ENCODE measurements around the gene ROR2. TPM values are rescaled to one million over a fixed set of nuclear protein-coding genes. Genes with fewer than 3 reads are reported as not detected.

The ROR2 gene
- polyA plus RNA-seq, 3 donors: not detected

DNA sequence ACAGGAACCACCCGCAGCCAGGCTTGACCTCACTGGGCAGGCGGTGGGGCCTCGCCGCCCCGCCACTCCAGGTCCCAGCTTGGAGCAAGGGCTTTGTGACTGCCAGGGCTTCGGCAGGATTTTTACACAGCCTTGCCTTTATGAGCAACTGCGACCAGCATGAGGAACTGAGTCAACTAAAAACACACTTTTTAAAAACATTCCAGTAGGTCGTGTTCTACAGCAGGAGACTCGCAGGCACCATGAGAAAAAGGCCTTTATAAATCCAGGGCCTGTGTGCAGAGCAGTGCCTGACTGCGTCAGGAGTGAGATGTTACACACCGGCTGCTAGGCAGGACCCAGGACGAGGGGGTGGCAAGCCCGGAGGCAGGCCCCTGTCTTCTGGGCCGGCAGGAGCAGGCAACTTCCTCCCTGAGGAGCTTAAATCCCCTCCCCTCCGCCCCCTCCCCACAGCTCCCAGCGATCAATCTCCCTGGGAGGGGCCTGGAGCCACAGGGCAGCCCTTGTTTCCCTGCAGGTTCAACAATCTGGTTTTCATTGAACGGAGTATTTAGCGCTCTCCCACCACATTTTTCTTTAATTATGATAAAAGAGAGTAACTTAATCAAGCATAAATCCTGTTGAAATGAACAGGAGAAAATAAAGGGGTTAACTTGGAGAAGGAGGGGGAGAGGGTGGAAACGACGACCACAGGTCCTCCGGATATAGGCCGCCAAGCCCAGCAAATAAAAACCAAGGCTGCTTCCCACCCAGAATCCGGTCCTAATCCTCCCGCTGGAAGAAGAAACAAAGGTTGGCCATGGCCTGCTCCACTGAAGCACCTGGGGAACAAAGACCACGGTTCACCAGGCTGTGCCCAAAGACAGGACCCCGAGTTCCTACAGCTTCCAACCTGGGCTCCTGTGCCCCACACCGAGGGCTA, 92.5 kb downstream of the ROR2 start:
- DNase-seq: no peak
- peaks cover 0 to 6% (median 2%) of the 10 kb centered on the region in 7 donors for H3K9me3 Mint-ChIP-seq
- Histone ChIP-seq H3K9me3 (replicated peaks in 1 of 2; ENCODE audit: control insufficient read depth in 1 of 2, insufficient read depth in 1 of 2, low read length in 2 of 2) (peaks cover 0 to 2% of the 10 kb centered on the region in 2 donors), H3K79me2 (ENCODE audit: insufficient read depth, low read length) (no peaks in the 10 kb centered on the region), H3K4me2 (replicated peaks; ENCODE audit: extremely low read depth, low read length, poor library complexity, severe bottlenecking) (no peak overlapping the region), H3K36me3 (replicated peaks in 1 of 2; ENCODE audit: control insufficient read depth in 1 of 2, insufficient read depth in 2 of 2, low read length in 2 of 2) (no peaks in the 10 kb centered on the region), H3K4me1 (ENCODE audit: control insufficient read depth in 1 of 2, insufficient read depth in 2 of 2, low read length in 2 of 2) (no peaks in the 10 kb centered on the region), H3K27ac (ENCODE audit: low read depth in 1 of 2, low read length in 2 of 2) (no peak overlapping the region), H3K27me3 (ENCODE audit: control insufficient read depth in 2 of 2, insufficient read depth in 2 of 2, low read length in 2 of 2) (no peaks in the 10 kb centered on the region), H3K4me3 (replicated peaks in 1 of 3; ENCODE audit: low read depth in 2 of 3, low read length in 3 of 3) (no peak overlapping the region), H4K20me1 (ENCODE audit: insufficient read depth, low read length) (no peaks in the 10 kb centered on the region), H2AFZ (ENCODE audit: insufficient read depth, low read depth, low read length, poor library complexity, severe bottlenecking) (no peak overlapping the region), H3K9ac (ENCODE audit: insufficient read depth, low read length, poor library complexity, severe bottlenecking) (no peak overlapping the region)
- intact Hi-C loops (cut with micrococcal nuclease): no loop called here
- TF ChIP-seq, protein P1, sequence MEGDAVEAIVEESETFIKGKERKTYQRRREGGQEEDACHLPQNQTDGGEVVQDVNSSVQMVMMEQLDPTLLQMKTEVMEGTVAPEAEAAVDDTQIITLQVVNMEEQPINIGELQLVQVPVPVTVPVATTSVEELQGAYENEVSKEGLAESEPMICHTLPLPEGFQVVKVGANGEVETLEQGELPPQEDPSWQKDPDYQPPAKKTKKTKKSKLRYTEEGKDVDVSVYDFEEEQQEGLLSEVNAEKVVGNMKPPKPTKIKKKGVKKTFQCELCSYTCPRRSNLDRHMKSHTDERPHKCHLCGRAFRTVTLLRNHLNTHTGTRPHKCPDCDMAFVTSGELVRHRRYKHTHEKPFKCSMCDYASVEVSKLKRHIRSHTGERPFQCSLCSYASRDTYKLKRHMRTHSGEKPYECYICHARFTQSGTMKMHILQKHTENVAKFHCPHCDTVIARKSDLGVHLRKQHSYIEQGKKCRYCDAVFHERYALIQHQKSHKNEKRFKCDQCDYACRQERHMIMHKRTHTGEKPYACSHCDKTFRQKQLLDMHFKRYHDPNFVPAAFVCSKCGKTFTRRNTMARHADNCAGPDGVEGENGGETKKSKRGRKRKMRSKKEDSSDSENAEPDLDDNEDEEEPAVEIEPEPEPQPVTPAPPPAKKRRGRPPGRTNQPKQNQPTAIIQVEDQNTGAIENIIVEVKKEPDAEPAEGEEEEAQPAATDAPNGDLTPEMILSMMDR (IDR thresholded peaks at IDR 0.05): no peak
- no peaks in the 10 kb centered on the region for H3K36me3 Mint-ChIP-seq
- no peak overlapping the region for H3K4me3 Mint-ChIP-seq
- no peak overlapping the region for H3K27ac Mint-ChIP-seq
- H3K27me3 Mint-ChIP-seq (ENCODE audit: low read depth in 3 of 3): peaks cover 0 to 4% (median 2%) of the 10 kb centered on the region in 3 donors
- WGBS (ENCODE audit: insufficient coverage): 75% methylated on average over 18 of the region's 27 CpGs
- H3K4me1 Mint-ChIP-seq: no peaks in the 10 kb centered on the region

DNA sequence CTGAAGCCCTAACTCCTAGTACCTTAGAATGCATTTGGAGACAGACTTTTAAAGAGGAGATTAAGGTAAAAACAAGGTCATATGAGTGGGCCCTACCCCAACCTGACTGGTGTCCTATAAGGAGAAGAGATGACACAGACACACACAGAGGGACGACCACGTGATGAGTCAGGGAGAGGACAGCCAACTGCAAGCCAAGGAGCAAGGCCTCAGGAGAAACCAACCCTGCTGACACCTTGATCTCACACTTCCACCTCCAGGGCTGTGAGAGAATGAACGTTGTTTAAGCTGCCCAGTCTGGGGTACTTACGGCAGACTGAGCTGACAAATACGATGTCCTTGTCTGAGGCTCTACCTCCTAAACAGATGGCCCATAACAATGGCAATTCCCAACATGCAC, 93.6 kb downstream of the ROR2 start:
- Mint-ChIP-seq H3K27ac (no peak overlapping the region), H3K4me3 (no peak overlapping the region), H3K27me3 (ENCODE audit: low read depth in 3 of 3) (peaks cover 2 to 4% (median 4%) of the 10 kb centered on the region in 3 donors), H3K9me3 (peaks cover 0 to 5% (median 0%) of the 10 kb centered on the region in 7 donors), H3K4me1 (no peaks in the 10 kb centered on the region), H3K36me3 (no peaks in the 10 kb centered on the region)
- Histone ChIP-seq H2AFZ (ENCODE audit: insufficient read depth, low read depth, low read length, poor library complexity, severe bottlenecking) (no peak overlapping the region), H3K4me1 (ENCODE audit: control insufficient read depth in 1 of 2, insufficient read depth in 2 of 2, low read length in 2 of 2) (no peaks in the 10 kb centered on the region), H4K20me1 (ENCODE audit: insufficient read depth, low read length) (no peaks in the 10 kb centered on the region), H3K79me2 (ENCODE audit: insufficient read depth, low read length) (no peaks in the 10 kb centered on the region), H3K9me3 (replicated peaks in 1 of 2; ENCODE audit: control insufficient read depth in 1 of 2, insufficient read depth in 1 of 2, low read length in 2 of 2) (peaks cover 0 to 2% of the 10 kb centered on the region in 2 donors), H3K4me3 (replicated peaks in 1 of 3; ENCODE audit: low read depth in 2 of 3, low read length in 3 of 3) (no peak overlapping the region), H3K27me3 (ENCODE audit: control insufficient read depth in 2 of 2, insufficient read depth in 2 of 2, low read length in 2 of 2) (no peaks in the 10 kb centered on the region), H3K27ac (ENCODE audit: low read depth in 1 of 2, low read length in 2 of 2) (no peak overlapping the region), H3K36me3 (replicated peaks in 1 of 2; ENCODE audit: control insufficient read depth in 1 of 2, insufficient read depth in 2 of 2, low read length in 2 of 2) (no peaks in the 10 kb centered on the region), H3K4me2 (replicated peaks; ENCODE audit: extremely low read depth, low read length, poor library complexity, severe bottlenecking) (no peak overlapping the region), H3K9ac (ENCODE audit: insufficient read depth, low read length, poor library complexity, severe bottlenecking) (no peak overlapping the region)
- no peak for DNase-seq
- intact Hi-C loops (cut with micrococcal nuclease): no loop called here
- TF ChIP-seq, protein P1 (IDR thresholded peaks at IDR 0.05): no peak
- WGBS (ENCODE audit: insufficient coverage): 100% methylated on average over 2 of the region's 5 CpGs
